Stimulated activated naive CD4-positive, alpha-beta T cell treated with Interleukin-2 at 50 U/mL for 16 hours (primary cell): Measurements from ENCODE around the gene AMZ1.

ENCODE experiments used
- DNase-seq: peaks from one replicate; lab custom pipeline; 2025; lab: John Stamatoyannopoulos, UW

Gene AMZ1, protein sequence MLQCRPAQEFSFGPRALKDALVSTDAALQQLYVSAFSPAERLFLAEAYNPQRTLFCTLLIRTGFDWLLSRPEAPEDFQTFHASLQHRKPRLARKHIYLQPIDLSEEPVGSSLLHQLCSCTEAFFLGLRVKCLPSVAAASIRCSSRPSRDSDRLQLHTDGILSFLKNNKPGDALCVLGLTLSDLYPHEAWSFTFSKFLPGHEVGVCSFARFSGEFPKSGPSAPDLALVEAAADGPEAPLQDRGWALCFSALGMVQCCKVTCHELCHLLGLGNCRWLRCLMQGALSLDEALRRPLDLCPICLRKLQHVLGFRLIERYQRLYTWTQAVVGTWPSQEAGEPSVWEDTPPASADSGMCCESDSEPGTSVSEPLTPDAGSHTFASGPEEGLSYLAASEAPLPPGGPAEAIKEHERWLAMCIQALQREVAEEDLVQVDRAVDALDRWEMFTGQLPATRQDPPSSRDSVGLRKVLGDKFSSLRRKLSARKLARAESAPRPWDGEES

DNA sequence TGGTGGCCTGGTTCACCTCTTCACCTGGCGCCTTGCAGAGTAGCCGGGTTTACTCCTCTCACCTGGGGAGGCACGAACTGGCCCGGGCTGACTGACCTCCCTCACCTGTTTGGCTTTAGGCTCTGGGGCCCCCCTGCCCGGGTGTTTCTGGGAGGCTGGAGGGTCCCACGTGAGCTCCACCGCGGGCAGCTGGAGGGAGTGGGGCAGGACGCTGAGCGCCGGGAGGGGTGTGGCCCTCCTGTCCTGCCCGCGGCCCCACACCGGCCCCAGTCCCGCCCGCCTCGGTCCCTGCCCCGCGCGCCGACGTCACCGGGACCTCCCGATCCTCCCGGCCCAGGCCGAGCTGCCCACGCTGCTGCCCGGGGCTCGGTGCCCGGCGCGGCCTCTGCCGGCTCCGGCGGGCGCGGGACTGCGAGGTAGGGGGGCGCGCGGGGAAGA, at the start of gene AMZ1:
TSS of gene AMZ1 (plus strand) at position 322 of the 438 bp plus-strand sequence. CDS start 12,250 bp downstream, outside the sequence.
- no peak for DNase-seq

DNA sequence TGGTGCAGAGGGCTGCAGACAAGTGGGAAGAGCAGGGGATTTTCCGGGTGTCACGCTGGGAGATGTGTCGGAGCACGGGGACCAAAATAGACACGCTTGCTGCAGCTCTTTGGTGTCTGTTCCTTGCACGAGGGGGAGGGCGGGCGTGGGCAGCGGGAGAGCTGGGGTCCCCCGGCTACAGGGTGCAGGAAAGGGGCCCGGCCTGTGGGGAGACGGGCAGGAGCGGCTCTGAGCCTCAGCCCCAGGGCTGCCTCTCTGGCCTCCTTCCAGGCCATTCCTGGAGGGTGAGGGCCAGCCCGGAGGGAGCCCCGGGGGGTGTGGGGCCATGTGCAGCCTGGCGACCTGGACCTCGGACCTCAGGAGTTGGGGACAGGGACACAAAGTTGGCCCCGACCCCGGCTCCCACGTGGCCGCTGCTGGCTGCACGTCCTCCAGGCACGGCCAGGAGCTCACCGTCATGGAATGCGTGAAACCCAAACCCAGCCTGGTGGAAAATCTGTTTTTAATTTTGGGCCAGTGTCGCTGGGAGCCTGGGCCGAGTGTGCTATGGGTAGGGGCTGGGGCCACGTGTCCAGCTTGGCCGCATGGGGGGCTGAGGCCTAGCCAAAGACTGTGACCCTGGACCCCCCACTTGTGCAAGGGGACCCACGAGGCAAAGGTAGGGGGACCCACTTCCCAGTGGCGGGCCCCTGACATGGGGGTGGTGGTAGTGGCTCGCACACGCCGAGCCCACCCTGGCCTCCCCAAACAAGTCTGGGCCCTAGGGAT, 49.6 kb upstream of the AMZ1 start:
- no peak for DNase-seq

DNA sequence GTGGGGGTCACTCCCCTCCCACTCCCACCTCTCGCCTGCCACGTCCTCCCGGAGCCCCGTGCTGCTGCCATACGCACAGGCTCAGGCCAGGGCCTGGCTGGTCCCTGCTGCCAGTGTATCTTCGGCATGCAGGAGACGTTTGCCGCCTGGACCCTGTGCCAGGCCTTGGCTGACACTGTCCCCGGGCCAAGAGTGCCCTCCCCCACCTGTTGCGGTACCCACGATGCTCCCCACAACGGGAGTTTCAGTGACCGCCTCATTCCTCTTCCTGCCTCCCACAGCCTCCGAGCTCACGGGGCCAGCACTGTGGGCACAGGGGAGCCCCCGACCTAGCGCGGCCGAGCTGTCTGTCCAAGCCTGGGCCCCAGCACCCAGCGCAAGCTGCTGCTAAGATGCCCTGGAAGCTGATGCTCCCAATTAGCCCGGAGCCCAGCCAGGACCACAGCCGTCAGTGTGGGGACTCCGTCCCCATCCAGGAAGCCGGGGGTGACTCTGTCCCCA, 48.8 kb upstream of the AMZ1 start:
- DNase-seq, result no peak

DNA sequence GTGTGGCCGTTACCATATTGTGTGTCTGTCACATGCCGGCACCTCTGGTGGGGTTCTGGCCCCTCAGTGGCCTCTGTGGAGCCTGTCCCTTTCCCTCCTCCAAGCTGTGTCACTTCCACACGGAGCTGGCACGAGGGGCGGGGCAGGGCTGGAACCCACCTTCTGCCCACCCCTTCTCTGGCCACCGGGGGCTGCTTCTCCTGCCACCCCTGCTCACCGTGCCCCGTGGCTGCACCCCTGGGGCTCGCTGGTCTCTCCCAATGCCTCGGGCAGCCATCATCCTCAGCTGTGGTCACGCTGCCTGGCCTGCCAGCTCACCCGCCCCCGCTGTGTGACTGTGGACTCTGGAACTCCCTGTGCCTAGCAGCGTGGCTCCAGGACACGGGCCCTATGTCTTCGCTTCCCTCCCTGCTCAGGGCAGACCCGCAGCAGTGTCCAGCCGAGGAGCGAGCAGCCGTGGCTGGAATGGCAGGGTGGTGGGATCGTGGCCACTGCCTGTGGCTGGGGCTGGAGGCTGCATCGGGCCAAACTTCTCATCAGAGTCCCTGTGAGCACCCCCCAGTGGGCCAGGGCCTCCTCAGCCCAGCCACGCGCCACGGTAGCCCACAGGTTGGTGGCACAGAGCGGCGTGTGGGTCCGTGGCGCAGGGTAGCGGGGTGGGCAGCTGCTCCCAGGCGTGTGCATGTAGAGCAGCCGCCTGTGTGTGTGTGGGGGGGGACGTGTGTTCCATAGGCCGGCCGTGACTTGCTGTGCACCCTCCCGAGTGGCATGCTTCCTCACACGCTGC, 48.1 kb upstream of the AMZ1 start:
- no peak for DNase-seq

DNA sequence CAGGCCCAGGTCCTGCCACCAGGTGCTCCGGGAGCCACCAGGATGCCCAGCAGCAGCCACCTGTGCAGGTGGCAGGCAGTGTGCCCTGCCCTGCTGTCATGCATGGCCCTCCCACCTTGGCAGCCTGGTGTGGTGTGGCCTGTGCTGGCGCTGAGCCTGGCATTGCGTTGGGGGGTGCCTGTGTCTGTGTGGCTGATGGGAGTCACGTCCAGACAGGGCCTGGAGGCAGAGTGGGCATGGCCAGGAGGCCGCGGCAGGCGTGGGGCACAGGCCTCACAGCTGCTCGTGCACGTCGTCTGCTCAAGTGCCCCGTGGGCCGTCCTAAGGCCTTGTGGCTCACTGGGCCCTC, 47.5 kb upstream of the AMZ1 start:
- DNase-seq, result no peak

DNA sequence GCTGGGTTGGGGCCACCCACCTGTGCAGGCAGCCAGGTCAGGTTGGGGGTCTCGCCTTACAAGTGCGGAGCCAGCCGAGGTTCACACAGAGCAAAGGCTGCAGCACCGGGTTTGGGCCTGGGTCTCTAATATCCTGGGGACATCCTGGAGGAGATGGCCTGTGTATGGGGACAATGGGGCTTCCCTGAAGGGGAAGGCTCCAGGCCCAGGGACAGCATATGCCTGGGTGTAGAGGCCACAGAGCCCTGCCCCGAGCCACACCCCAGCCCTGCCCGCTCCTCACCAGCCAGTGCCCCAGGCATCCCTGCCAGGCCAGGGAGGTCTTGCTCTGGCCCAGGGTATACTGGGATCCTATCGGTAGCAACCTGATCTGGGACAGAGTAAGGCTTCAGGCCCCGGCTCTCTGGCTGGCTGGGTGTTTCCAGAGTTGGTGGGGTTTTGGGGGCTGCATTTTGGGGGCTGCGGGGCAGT, 47.1 kb upstream of the AMZ1 start:
- DNase-seq, result no peak

DNA sequence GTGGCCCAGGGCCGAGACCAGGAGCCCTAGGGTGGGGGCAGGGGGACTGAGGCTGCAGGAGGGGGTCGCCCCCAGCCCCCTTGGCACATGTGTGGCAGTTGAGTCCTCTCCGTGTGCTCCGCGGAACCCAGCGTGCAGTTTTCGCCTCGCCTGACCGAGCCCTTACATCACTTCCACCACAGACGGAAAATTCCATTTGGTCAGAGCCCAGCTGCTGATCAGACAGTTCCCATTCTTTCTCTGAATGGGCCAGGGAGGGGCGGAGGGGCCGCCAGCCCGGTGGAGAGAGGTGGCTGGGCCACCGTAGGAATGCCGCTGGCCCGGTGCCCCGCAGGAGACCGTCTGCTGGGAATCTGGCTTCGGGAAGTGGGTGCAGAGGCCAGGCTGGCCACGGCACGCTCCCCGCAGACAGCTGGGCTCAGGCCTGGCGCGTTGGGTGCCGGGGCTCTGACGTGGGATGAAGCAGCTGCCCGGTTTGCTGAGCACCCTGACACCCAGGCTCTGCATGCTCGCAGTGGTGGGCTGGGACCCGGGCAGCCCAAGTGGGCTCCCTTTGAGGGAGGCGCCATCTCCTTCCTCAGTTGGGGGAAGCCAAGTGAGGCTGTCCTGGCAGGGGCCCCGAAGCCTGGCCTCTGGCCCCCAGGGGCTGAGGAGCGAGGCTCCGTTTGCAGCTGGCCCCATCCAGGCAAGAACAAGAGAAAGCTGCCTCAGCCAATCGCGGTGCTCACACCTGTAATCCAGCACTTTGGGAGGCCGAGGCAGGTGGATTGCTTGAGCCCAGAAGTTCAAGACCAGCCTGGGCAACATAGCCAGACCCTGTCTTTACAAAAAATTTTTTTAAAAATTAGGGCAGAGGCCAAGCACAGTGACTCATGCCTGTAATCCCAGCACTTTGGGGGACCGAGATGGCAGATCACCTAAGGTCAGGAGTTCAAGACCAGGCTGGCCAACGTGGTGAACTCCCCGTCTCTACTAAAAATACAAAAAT, 46.3 kb upstream of the AMZ1 start:
- DNase-seq, result no peak

DNA sequence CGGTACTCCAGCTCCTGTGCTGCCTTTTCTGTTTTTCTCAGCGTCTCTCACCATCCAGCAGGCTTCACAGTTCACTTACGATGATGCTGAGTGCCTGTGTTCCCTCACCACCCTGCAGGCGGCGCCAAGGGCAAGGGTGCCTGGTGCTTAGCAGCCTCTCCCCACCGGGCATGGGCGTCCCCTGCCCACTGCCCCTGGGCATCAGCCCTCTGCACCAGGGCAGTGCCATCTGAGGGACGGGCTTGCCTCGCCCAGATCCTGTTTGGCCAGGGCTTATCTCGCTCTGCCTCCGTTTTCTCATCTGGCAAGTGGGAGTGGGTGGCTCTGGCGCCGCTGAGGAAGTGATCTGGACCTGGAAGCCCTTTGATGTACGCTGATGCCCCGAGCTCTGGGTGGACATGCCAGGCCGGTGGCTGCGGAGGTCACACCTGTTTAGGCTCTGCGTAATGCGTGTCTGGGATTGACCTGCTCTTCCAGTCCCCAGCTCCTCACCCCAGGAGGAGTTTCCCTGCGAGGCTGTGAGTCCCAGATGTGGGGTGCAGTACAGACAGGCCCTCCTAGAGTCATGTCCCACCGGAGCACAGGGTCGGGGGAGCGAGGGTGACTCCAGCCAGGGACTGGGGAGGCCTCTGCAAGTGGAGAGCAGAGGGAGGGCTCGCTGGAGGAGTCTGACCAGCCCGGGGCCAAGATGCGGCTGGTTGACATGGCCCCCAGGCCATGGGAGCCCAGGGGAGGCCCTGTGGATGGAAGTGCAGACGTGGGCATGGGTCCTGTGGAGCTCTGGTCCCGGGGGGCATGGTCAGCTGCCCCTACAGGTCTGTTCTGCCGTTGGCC, 44.4 kb upstream of the AMZ1 start:
- DNase-seq, result no peak

DNA sequence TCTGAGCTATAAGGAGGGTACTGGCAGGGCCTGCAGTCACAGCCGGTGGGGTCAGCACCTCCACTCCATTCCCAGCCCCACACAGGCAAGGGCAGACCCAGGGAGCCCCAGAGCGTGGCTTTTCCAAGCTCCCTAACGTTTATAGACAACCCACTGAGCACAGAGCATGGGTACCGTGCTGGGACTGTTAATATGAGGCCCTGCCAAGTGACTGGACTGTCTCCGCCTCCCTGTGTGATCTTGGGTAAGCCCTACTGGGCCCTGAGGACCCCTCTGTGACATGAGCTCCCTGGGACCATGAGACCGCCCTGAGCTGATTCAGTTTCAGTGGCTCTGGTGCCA, 43.8 kb upstream of the AMZ1 start:
- no peak for DNase-seq

DNA sequence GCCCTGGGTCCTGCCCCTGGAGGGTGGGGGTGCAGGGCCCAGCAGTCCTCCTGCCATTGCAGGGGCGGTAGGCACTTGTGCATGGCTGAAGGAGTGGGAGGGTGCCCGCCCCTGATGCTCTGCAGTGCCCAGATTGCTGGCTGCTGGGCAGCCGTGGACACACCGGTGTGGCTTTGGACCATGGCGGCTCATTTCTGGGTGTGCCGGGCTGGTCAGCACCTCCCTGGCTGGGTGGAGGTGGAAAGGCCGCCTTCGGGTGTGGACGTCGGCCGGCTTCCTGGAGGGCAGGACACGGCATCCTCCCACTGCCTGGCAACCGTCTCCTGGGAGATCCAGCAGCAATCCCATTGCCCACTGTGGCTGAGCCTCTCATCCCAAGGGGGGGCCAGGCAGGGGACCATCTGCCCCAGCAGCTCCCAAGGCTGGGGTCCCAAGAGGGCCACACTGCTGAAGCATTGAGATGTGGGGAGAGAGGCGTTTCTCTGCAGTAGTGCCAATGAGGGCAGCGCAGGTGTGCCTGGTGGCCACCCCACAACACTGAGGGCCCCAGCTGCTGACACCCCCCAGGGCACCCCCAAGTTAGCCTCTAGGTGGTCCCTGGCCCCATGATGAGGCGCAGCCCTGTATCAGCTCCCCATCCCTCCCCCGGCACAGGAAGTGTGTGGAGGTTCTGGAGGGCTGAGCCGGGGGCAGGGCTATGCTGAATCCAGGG, 43.3 kb upstream of the AMZ1 start:
- DNase-seq, result no peak

DNA sequence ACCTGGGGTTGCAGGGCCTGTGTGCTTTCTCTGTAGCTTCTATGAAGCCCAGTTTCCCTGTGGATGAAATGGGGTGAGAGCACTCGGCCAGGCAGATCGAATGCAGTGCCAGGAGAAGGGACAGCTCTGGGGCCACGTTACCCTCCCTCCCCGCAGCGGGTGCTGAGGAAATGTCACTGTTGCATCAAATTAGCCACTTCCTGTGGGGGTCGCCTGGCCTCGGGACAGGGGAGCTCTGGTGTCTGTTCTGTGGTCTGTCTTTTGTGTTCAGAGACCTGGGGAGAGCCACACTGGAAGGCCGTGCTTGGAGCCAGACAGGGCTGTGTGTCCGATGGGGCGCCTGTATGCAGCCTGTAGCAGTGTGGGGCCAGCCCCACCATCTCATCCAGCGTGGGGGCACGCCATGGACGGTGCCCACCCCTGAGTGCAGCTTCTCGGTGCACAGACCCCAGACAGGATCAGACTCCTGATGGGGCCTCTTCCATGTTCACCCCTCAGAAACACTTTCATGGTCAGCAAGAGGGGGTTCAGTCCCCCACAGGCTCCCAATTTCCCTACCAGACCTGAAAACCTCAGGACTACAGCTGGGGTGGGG, 42.6 kb upstream of the AMZ1 start:
- DNase-seq, result peak; percentile 5

DNA sequence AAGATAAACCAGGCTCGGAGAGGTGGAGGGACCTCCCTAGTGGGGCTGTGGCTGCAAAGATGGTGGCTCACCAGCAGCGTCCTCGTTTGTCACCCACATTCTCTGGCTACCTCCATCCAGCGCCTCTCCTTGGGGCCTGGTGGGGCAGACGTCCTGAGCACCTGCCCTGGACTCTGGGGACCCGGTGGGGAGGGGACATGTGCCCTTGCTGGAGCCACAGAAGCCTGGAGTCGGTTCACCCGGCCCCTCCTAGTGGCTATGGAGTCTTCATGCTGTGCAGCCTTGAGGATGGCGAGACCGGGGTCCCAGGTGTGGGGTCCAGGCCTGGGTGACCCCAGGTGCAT, 41.7 kb upstream of the AMZ1 start:
- DNase-seq, result no peak

DNA sequence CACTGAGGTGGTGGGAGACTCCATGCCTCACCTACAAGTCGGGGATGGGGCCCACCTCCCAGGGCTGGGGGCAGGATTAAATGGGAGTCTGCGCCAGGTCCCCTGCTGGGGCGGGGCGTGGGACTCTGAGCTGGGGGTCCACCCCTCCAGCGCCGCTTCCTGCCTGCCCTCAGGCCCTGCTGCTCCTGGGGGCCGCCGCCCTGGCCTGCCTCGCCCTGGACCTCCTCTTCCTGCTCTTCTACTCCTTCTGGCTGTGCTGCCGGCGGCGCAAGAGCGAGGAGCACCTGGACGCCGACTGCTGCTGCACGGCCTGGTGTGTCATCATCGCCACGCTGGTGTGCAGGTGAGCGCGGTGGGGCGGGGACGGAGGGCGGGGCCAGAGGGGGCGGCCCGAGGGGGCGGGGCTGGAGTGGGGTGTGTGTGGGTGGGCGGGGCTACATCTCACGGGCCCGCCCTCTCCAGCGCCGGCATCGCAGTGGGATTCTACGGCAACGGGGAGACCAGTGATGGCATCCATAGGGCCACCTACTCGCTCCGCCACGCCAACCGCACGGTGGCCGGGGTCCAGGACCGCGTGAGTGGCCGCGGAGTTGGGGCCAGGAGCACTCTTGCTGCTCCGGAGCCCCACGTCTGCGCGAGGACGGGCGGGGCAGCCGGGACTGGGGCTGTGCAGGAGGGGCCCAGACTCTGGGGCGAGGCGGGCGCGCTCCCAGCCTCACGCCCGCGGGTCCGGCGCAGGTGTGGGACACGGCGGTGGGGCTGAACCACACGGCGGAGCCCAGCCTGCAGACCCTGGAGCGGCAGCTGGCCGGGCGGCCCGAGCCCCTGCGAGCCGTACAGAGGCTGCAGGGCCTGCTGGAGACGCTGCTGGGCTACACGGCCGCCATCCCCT, 41.1 kb upstream of the AMZ1 start:
- DNase-seq, result no peak

DNA sequence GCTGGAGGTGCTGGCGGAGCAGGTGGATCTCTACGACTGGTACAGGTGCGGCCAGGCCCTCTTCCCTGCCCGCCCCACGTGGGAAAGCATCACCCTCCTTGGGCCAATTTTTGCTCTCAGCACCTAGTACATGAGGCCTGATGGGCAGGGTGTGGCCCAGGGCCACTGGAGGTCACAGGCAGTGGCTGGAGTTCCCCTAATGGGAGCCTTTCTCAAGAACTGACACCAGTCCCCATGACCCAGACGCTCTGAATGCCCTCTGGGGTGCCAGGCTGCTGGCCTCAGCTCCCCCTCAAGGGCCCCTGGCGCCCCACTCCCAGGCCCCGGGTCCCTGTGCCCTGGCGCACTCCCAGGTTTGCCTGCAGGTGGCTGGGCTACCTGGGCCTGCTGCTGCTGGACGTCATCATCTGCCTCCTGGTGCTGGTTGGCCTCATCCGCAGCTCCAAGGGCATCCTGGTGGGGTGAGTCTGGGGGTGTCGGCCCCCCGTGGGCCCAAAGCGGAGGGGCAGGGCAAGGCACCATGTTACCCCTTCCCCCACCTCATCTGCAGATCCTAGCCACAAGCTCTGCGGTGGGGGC, 40.3 kb upstream of the AMZ1 start:
- DNase-seq, result no peak

DNA sequence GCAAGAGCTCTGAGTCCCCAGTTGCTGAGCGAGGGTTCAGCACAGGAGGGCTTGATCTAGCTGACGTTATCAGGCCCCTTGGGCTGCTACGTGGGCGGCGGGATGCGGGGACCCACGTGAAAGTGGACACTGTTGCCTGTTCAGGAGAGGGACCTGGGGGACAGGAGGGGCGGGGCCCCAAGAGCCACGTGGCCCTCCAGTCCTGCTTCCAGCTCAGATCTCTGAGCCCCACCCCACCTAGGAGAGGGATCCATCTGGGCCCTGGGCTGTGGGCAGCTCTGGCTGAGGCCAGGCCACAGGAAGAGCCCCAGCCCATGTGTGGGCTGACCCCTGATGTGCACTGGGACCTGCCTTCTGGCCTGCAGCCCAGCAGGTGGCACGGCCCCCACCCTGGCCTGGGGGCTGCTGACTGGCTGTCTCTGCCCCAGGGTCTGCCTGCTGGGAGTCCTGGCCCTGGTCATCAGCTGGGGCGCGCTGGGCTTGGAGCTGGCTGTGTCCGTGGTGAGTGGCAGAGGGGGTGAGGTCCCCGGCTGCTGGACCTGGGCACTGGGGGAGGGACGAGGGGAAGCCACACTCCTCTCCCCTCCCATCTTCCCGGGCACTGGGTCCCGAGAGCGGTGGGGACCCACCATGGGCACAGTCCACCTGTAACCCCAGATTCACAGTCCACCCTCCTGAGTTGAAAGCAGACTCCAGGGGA, 38.7 kb upstream of the AMZ1 start:
- no peak for DNase-seq

DNA sequence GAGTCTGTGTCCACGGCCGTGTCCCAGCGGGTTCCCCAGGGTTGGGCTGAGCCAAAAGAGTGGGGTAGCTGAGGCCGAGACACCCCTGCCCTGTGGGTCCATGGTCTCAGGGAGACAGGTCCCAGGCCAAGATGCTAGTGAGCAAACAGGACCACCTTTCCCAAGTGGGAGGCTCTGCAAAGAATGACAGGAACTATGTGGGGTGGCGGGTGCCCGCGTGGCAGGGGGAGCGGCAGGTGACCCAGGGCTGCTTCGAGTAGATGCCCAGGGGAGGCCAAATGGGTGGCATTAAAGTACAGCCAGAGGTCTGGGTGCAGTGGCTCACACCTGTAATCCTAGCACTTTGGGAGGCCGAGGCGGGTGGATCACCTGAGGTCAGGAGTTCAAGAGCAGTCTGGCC, 38.0 kb upstream of the AMZ1 start:
- DNase-seq, result no peak

DNA sequence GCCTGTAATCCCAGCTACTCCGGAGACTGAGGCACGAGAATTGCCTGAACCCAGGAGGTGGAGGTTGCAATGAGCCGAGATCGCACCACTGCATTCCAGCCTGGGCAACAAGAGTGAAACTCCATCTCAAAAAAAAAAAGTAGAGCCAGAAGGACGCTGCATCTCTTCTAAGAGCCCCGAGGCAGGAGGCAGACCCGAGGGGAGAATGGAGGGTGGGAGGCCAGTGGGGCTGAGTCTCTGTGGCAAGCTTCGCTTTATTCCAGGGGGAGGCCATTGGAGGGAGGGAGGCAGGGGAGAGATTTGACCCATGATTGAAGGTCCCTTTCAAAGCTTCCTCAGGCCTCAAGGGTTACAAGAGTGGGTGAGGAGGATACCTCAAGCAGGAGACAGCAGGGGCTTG, 37.6 kb upstream of the AMZ1 start:
- no peak for DNase-seq
